ENCODE results near the gene ARHGAP12.

- TF ChIP-seq, protein P1, sequence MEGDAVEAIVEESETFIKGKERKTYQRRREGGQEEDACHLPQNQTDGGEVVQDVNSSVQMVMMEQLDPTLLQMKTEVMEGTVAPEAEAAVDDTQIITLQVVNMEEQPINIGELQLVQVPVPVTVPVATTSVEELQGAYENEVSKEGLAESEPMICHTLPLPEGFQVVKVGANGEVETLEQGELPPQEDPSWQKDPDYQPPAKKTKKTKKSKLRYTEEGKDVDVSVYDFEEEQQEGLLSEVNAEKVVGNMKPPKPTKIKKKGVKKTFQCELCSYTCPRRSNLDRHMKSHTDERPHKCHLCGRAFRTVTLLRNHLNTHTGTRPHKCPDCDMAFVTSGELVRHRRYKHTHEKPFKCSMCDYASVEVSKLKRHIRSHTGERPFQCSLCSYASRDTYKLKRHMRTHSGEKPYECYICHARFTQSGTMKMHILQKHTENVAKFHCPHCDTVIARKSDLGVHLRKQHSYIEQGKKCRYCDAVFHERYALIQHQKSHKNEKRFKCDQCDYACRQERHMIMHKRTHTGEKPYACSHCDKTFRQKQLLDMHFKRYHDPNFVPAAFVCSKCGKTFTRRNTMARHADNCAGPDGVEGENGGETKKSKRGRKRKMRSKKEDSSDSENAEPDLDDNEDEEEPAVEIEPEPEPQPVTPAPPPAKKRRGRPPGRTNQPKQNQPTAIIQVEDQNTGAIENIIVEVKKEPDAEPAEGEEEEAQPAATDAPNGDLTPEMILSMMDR (IDR thresholded peaks at IDR 0.05; ENCODE audit: low read length): no peak
- TF ChIP-seq EZH2 (IDR thresholded peaks at IDR 0.05; ENCODE audit: borderline replicate concordance, low read length): no peak
Observed at GRCh38 chr10:31822150-31822549, 106.5 kb downstream of the ARHGAP12 start.
